ENCODE data around the gene ZNF101. TPM values are rescaled to one million over a fixed set of nuclear protein-coding genes. Genes with fewer than 3 reads are reported as not detected.

Gene ZNF101
- total and polyA plus RNA-seq, 2 donors (not counting 1 experiment from before 2014, with no cell fraction given): 15.2 to 74.3 TPM

DNA sequence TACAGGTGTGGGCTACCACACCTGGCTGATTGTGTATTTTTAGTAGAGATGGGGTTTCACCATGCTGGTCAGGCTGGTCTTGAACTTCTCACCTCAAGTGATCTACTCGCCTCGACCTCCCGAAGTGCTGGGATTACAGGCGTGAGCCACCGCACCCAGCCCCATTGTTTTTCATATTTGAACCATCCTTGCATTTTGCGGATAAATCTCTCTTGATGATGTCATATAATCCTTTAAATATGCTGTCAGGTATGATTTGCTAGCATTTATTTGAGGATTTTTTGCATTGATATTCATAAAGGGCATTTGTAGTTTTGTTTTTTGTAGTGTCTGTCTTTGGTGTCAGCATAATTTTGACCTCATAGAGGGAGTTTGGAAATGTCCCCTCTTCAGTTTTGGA, 5.7 kb downstream of the ZNF101 start:
- Histone ChIP-seq H3K9me3 (ENCODE audit: control extremely low read depth in 1 of 3, control insufficient read depth in 2 of 3, insufficient read depth in 1 of 3, low read length in 2 of 3) (peaks cover 8 to 39% (median 9%) of the 10 kb centered on the region in 3 donors), H3K4me2 (replicated peaks; ENCODE audit: low read depth, low read length, poor library complexity, severe bottlenecking) (no peak overlapping the region), H3K27me3 (replicated peaks in 1 of 4; ENCODE audit: control extremely low read depth in 1 of 4, control insufficient read depth in 3 of 4, insufficient read depth in 4 of 4, low read length in 3 of 4) (no peaks in the 10 kb centered on the region), H3K27ac (ENCODE audit: low read length in 2 of 2) (no peak overlapping the region), H3K9ac (ENCODE audit: low read length) (no peak overlapping the region), H2AFZ (ENCODE audit: insufficient read depth, low read depth, low read length, poor library complexity, severe bottlenecking) (no peak overlapping the region), H4K20me1 (ENCODE audit: control insufficient read depth, insufficient read depth, low read length, poor library complexity, severe bottlenecking) (peaks cover 31% of the 10 kb centered on the region), H3K79me2 (ENCODE audit: control insufficient read depth, insufficient read depth, low read length) (peaks cover 85% of the 10 kb centered on the region), H3K4me3 (ENCODE audit: control extremely low read depth in 1 of 5, extremely low read depth in 1 of 5, insufficient read depth in 1 of 5, low read depth in 2 of 5, low read length in 4 of 5) (no peak overlapping the region), H3K4me1 (ENCODE audit: control insufficient read depth in 2 of 2, insufficient read depth in 2 of 2, low read length in 2 of 2) (peaks cover 14 to 16% of the 10 kb centered on the region in 2 donors), H3K36me3 (replicated peaks in 1 of 2; ENCODE audit: control extremely low read depth in 1 of 2, control insufficient read depth in 1 of 2, extremely low read depth in 1 of 2, insufficient read depth in 2 of 2, low read length in 1 of 2) (peaks cover 24 to 62% of the 10 kb centered on the region in 2 experiments)
- Mint-ChIP-seq H3K4me1 (peaks cover 36% of the 10 kb centered on the region), H3K4me3 (no peak overlapping the region), H3K27me3 (no peaks in the 10 kb centered on the region), H3K9me3 (ENCODE audit: insufficient read depth) (peaks cover 3% of the 10 kb centered on the region), H3K27ac (no peak overlapping the region)
- TF ChIP-seq EZH2 (IDR thresholded peaks at IDR 0.05; ENCODE audit: borderline replicate concordance, insufficient read depth, low read depth, low read length, poor library complexity, severe bottlenecking) (no peak), CTCF (IDR thresholded peaks at IDR 0.05) (no peak)
- intact Hi-C loops (cut with micrococcal nuclease): no loop called here
- WGBS (ENCODE audit: insufficient coverage): 97% methylated on average over 5 of the region's 6 CpGs
- POLR2A ChIA-PET: no interaction called here
- CTCF ChIA-PET: no interaction called here
- no peak for ATAC-seq (ENCODE audit: low read depth)
- DNase-seq: no peak

- Mint-ChIP-seq H3K4me1 (peaks cover 16% of the 10 kb centered on the region), H3K9me3 (ENCODE audit: insufficient read depth) (peaks cover 8% of the 10 kb centered on the region), H3K4me3 (no peak overlapping the region), H3K27me3 (no peaks in the 10 kb centered on the region), H3K27ac (no peak overlapping the region)
- Histone ChIP-seq H3K9me3 (ENCODE audit: control extremely low read depth in 1 of 3, control insufficient read depth in 2 of 3, insufficient read depth in 1 of 3, low read length in 2 of 3) (peaks cover 9 to 58% (median 23%) of the 10 kb centered on the region in 3 donors), H3K9ac (ENCODE audit: low read length) (no peak overlapping the region), H2AFZ (ENCODE audit: insufficient read depth, low read depth, low read length, poor library complexity, severe bottlenecking) (no peak overlapping the region), H3K4me2 (replicated peaks; ENCODE audit: low read depth, low read length, poor library complexity, severe bottlenecking) (no peak overlapping the region), H3K36me3 (replicated peaks in 1 of 2; ENCODE audit: control extremely low read depth in 1 of 2, control insufficient read depth in 1 of 2, extremely low read depth in 1 of 2, insufficient read depth in 2 of 2, low read length in 1 of 2) (peaks cover 34 to 69% of the 10 kb centered on the region in 2 experiments), H3K27me3 (replicated peaks in 1 of 4; ENCODE audit: control extremely low read depth in 1 of 4, control insufficient read depth in 3 of 4, insufficient read depth in 4 of 4, low read length in 3 of 4) (no peaks in the 10 kb centered on the region), H4K20me1 (ENCODE audit: control insufficient read depth, insufficient read depth, low read length, poor library complexity, severe bottlenecking) (peaks cover 20% of the 10 kb centered on the region), H3K4me3 (ENCODE audit: control extremely low read depth in 1 of 5, extremely low read depth in 1 of 5, insufficient read depth in 1 of 5, low read depth in 2 of 5, low read length in 4 of 5) (no peak overlapping the region), H3K4me1 (ENCODE audit: control insufficient read depth in 2 of 2, insufficient read depth in 2 of 2, low read length in 2 of 2) (no peaks in the 10 kb centered on the region), H3K27ac (ENCODE audit: low read length in 2 of 2) (no peak overlapping the region), H3K79me2 (ENCODE audit: control insufficient read depth, insufficient read depth, low read length) (peaks cover 56% of the 10 kb centered on the region)
- no peak for DNase-seq
- TF ChIP-seq EZH2 (IDR thresholded peaks at IDR 0.05; ENCODE audit: borderline replicate concordance, insufficient read depth, low read depth, low read length, poor library complexity, severe bottlenecking) (no peak), CTCF (IDR thresholded peaks at IDR 0.05) (no peak)
- CTCF ChIA-PET: interaction anchor here (0.7 kb wide), 1 partner anchor 55 kb away, joined by 3 read pairs; the partner anchor contains the start of gene ZNF14
- POLR2A ChIA-PET: interaction anchor here (0.5 to 0.6 kb wide), 2 partner anchors 13 to 121 kb away, joined by 3 to 4 read pairs; no protein-coding TSS in a partner anchor
- intact Hi-C loops (cut with micrococcal nuclease): no loop called here
- WGBS (ENCODE audit: insufficient coverage): 100% methylated on average over 1 of the region's 7 CpGs
- ATAC-seq (ENCODE audit: low read depth): no peak
These were observed 8.9 kb downstream of the ZNF101 start for GRCh38 chr19:19677579-19677978.

All from B cell (primary cell).